ENCODE data around the gene TBX2.

DNA sequence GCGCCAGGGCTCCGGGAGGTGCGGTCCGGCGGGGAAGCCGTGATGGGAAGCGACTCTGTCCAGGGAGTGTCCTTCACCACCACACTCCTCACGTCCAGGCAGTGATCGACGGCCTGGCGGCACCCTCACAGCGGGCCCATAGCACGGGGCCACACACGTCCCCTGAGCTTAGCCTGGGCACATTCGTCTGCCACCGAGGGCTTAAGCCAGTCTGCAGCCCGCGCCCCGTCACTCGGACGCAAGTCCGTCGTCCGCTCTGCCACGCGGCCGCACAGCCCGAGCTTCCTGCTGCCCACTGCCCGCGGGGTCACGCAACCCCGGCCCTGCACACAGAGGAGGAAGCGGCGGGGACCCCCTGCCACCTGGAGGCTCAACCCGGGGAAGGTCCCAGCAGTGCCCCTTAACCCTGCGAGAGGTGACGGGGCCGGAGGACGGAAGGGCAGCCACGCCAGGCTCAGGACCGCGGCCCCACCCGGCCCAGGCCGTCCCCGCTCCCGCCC lies 3.0 kb upstream of the TBX2 start:
- TF ChIP-seq, protein P1, sequence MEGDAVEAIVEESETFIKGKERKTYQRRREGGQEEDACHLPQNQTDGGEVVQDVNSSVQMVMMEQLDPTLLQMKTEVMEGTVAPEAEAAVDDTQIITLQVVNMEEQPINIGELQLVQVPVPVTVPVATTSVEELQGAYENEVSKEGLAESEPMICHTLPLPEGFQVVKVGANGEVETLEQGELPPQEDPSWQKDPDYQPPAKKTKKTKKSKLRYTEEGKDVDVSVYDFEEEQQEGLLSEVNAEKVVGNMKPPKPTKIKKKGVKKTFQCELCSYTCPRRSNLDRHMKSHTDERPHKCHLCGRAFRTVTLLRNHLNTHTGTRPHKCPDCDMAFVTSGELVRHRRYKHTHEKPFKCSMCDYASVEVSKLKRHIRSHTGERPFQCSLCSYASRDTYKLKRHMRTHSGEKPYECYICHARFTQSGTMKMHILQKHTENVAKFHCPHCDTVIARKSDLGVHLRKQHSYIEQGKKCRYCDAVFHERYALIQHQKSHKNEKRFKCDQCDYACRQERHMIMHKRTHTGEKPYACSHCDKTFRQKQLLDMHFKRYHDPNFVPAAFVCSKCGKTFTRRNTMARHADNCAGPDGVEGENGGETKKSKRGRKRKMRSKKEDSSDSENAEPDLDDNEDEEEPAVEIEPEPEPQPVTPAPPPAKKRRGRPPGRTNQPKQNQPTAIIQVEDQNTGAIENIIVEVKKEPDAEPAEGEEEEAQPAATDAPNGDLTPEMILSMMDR (conservative IDR thresholded peaks at IDR 0.05; ENCODE audit: low read depth, low read length): no peak
- TF ChIP-seq EZH2 (IDR thresholded peaks at IDR 0.05; ENCODE audit: borderline replicate concordance, low read depth, low read length, poor library complexity, severe bottlenecking): peak; percentile 95

Measured in A673 (cell line).